Omental fat pad (tissue), 4 donors: ENCODE data around the gene C16orf95. TPM values are rescaled to one million over a fixed set of nuclear protein-coding genes. Genes with fewer than 3 reads are reported as not detected.
"Not testable (repeated sequence)": the region's sequence is repeated elsewhere in the genome, so short reads cannot be mapped to it uniquely, and the experiment has no call there.

Experiments
- ATAC-seq: fragments of 150-250 bp; one replicate; pipeline ENCODE4 v1.9.1; 2016; ENCODE audit warnings: mild to moderate bottlenecking, moderate library complexity; ENCODE audit not compliant: low FRiP score
- DNase-seq: peaks from one replicate; pipeline ENCODE4 v3.0.0-alpha.2; 2019; ENCODE audit warnings: low spot score
- CTCF ChIP-seq, 3 donors: fragments of 450-650 bp; IDR thresholded peaks; one replicate each; pipeline ENCODE4 v1.5.1; 2016 to 2017; ENCODE audit warnings: antibody characterized with exemption in 3 of 3, mild to moderate bottlenecking in 3 of 3, moderate library complexity in 2 of 3
- total RNA-seq, 4 donors: library from RNA; depleted of rRNA; stranded (reverse); fragments of >200 nt; gene quantifications; one replicate each; pipeline ENCODE4 v1.1.0, GENCODE V29; 2016

Gene C16orf95
- total RNA-seq, 4 donors from 2014 or later = 1.6 to 7.1 (median 2.5) TPM

- ATAC-seq = no peak
- no peak for TF ChIP-seq CTCF (IDR thresholded peaks at IDR 0.05)
Observed at GRCh38 chr16:87342504-87342903, 25.3 kb upstream of the C16orf95 start.

GRCh38 chr16:87340198-87340597 is 23.0 kb upstream of the C16orf95 start:
- no peak for TF ChIP-seq CTCF (IDR thresholded peaks at IDR 0.05)
- ATAC-seq (no peak), DNase-seq (no peak)

More at GRCh38 chr16:87342504-87342903, 25.3 kb upstream of the C16orf95 start:
- DNase-seq = no peak

- not testable (repeated sequence) for DNase-seq
Observed at GRCh38 chr16:87339724-87340105, 22.5 kb upstream of the C16orf95 start.

GRCh38 chr16:87339086-87339723 is 22.0 kb upstream of the C16orf95 start:
- no peak for TF ChIP-seq CTCF (IDR thresholded peaks at IDR 0.05)
- no peak for DNase-seq
- ATAC-seq = no peak

More at GRCh38 chr16:87339724-87340105, 22.5 kb upstream of the C16orf95 start:
- ATAC-seq = not testable (repeated sequence)

GRCh38 chr16:87338155-87338765 is 21.1 kb upstream of the C16orf95 start:
- no peak for ATAC-seq
- DNase-seq = no peak
- no peak for TF ChIP-seq CTCF (IDR thresholded peaks at IDR 0.05)

GRCh38 chr16:87337262-87337771 is 20.1 kb upstream of the C16orf95 start:
- DNase-seq = no peak
- no peak for TF ChIP-seq CTCF (IDR thresholded peaks at IDR 0.05)
- no peak for ATAC-seq

GRCh38 chr16:87336434-87337240 is 19.4 kb upstream of the C16orf95 start:
- ATAC-seq (no peak), DNase-seq (no peak)
- TF ChIP-seq CTCF (IDR thresholded peaks at IDR 0.05) = no peak
